ENCODE results near the gene DLGAP4. TPM values are rescaled to one million over a fixed set of nuclear protein-coding genes. Genes with fewer than 3 reads are reported as not detected.

Gene DLGAP4
- total RNA-seq, 1 experiment from 2014 or later = 40.3 TPM

DNA sequence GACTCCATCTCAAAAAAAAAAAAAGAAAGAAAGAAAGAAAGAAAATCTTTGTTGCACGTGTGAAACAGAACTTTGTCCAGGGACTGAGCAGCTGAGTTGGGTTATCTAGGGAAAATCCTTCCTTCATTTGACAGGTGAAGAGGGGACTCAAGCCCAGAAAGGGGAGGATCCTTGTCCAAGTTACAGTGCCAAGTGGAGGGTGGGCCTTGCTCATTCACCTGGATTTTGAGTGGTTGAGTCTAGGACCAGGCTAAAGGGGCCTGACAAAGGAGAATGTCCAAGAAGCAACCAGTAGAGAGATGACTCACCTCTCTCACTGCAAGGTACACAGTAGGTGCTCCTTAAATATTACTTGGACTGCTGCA lies 269.9 kb downstream of the DLGAP4 start:
- no TSS peak for BruUV-seq (replicated peaks)
- Histone ChIP-seq H4K20me1 (ENCODE audit: insufficient read depth) (no peaks in the 10 kb centered on the region), H3K9ac (ENCODE audit: low read length) (no peak overlapping the region), H3K9me3 (ENCODE audit: control insufficient read depth in 1 of 2, insufficient read depth in 1 of 2, low read depth in 1 of 2, low read length in 2 of 2) (no peaks in the 10 kb centered on the region), H3K27me3 (ENCODE audit: insufficient read depth, low read length) (no peaks in the 10 kb centered on the region), H3K9me2 (ENCODE audit: insufficient read depth) (no peaks in the 10 kb centered on the region), H3K4me2 (ENCODE audit: low read length) (peak overlapping the region; percentile 100; the same call in 1 of the 2 replicates), H3K27ac (ENCODE audit: low read depth, low read length) (no peak overlapping the region), H3K4me1 (ENCODE audit: control insufficient read depth in 1 of 2, insufficient read depth in 2 of 2, low read length in 2 of 2) (peaks cover 21 to 29% of the 10 kb centered on the region in 2 experiments), H3K36me3 (ENCODE audit: control insufficient read depth in 1 of 2, insufficient read depth in 2 of 2, low read length in 2 of 2) (peaks cover 4 to 8% of the 10 kb centered on the region in 2 experiments), H2AFZ (ENCODE audit: low read depth, low read length, poor library complexity, severe bottlenecking) (no peak overlapping the region), H3K79me2 (ENCODE audit: insufficient read depth, low read length) (peaks cover 16% of the 10 kb centered on the region), H3K4me3 (replicated peaks in 1 of 2; ENCODE audit: low read depth in 1 of 2, low read length in 2 of 2) (no peak overlapping the region)
- ATAC-seq (no peak), DNase-seq (ENCODE audit: low read depth, low spot score) (no peak)
- ChIA-PET CTCF (interaction anchor here (0.6 to 1.8 kb wide), 2 partner anchors 29 to 414 kb away, joined by 4 to 5 read pairs; partner anchors contain the start of gene RAB5IF), POLR2A (no interaction called here), RAD21 (ENCODE audit: low non-redundant PET in 1 of 2, low total read pairs in 2 of 2, uncharacterized antibody in 2 of 2, unreplicated experiment in 2 of 2) (no interaction called here)
- intact Hi-C loops (cut with micrococcal nuclease) = no loop called here
- TF ChIP-seq JUND (IDR thresholded peaks at IDR 0.05) (no peak), POLR2A (IDR thresholded peaks at IDR 0.05; ENCODE audit: borderline replicate concordance, extremely low read depth, insufficient read depth, insufficient read length) (no peak), SRF (IDR thresholded peaks at IDR 0.05; ENCODE audit: low read depth) (no peak)

Other genes starting within 250 kb of the DLGAP4 start
- 42.1 TPM for gene EPB41L1, start 151.6 kb upstream of the DLGAP4 start, total RNA-seq (2021; ENCODE audit: unreplicated experiment)
- gene AAR2, start 69.9 kb upstream of the DLGAP4 start, total RNA-seq (2021; ENCODE audit: unreplicated experiment) = 23.3 TPM
- gene MYL9, start 235.2 kb downstream of the DLGAP4 start, total RNA-seq (2021; ENCODE audit: unreplicated experiment) = 49.3 TPM